ENCODE data around the gene KLHL14.
"Not testable (repeated sequence)": the region's sequence is repeated elsewhere in the genome, so short reads cannot be mapped to it uniquely, and the experiment has no call there.

Gene KLHL14

GRCh38 chr18:32714571-32715148 lies 58.2 kb downstream of the KLHL14 start:
- peak; percentile 66 for DNase-seq

DNA sequence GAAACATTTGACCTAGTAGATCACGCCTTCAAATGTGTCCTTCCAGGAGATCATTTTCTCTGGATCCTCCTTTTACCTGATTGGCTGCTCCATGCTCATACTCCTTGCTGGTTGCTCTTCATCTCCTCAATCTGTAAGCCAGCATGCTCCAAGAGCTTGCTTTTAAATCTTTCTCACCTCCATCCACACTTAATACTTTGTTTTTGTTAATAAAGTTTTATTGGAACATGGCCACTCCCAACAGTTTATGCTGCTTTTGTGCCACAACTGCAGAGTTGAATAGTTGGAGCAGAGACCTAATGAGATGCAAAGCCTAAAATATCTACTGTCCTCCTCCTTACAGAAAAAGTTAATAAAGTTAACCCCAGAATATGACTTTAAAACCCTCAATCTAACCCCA lies 60.0 kb downstream of the KLHL14 start:
- DNase-seq = no peak

DNA sequence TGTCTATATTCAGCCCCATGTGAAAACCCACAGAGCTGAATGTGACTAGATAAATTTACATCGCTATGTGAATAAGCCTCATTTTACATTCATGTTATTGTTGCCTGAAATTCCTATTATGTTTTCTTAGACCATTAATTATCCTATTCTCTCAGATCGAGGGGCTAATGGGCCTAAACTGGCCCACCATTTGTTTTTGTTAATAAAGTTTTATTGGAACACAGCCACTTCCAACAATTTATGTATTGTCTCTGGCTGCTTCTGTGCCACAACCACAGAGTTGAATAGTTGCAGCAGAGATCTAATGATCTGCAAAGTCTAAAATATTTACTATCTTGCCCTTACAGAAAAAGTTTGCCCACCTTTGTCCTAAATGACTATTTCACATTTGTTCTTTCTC lies 61.0 kb downstream of the KLHL14 start:
- DNase-seq = no peak

- DNase-seq = no peak
These were observed 65.2 kb downstream of the KLHL14 start for GRCh38 chr18:32707586-32707985.

DNA sequence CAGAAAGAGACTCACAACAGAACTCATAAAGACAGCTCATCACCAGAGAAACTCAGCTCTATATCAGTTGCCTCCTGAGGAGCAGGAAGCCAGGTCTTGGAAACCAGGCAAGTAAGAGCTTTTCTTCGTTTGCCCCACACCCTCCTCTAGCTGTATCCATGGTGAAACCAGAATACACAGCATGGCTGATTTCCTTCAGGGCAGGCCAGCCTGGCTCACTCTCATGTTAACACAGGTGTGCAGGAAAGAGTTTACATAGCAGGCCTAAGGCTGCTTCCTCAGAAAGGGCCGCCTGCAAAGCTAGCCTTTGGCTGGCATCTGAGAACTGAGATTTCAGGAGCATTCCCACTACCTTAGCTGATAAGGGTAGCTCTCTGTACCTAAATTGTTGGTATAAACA lies 65.7 kb downstream of the KLHL14 start:
- DNase-seq = no peak

DNA sequence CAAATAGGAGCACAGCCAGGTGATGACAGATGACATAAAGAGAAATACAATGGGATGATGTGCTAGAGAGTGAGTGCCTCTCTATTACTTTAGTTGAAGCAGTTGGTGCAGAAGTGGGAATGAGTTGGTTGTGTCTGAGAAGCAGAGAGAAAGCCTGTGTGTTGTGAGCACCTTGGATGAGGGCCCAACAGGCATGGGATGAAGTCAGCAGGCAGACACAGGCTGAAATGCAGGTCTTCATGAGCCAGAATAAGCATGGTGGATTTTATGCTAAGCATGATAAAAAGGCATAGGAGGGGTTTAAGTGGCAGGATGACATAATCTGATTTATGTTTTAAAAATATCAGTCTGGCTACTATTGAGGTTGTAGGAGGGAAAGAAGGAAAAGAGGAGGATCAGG lies 71.5 kb downstream of the KLHL14 start:
- DNase-seq = no peak

GRCh38 chr18:32698153-32698552 lies 74.7 kb downstream of the KLHL14 start:
- no peak for DNase-seq

DNA sequence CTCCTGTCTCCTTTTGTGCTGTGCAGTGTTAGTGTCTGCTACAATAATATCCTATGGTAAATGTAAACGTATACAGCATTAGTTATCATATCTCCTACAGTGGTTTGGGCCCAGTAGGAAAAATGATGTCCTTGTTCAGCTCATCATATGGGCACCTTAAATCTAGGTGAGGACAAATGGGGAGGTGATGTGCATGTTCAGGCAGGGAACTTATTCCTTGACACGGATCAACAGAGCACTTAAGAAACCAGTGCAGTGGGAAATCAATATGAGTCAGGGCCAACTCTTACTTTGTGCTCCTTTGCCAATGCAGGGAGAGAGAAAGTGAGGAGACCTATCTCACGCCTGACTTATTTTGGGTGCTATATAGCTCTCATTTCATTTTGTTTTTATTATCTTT lies 76.4 kb downstream of the KLHL14 start:
- no peak for DNase-seq

GRCh38 chr18:32695534-32695933 lies 77.3 kb downstream of the KLHL14 start:
- no peak for DNase-seq

DNA sequence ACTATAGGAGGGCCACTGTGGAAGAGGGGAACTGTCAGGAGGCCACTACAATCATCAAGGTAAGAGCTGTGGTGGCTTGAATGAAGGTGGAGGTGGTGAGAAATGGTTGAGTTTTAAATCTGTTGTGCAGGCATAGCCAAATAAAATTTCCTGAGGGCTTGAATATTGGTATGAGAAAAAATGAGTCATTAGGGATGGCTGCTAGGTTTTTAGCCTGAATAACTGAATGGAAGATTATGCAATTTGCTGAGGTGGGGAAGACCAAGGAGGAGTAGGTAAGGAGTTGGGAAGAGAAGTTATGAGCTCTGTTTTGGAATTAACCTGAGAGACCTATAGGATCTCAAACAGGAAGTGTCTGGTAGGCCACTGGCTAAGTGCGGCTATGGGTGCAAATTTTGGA lies 84.0 kb downstream of the KLHL14 start:
- DNase-seq = no peak

- DNase-seq = no peak
These were observed 87.9 kb downstream of the KLHL14 start for GRCh38 chr18:32684940-32685339.

- DNase-seq = no peak
These were observed 88.7 kb downstream of the KLHL14 start for GRCh38 chr18:32684096-32684495.

GRCh38 chr18:32683044-32683443 lies 89.8 kb downstream of the KLHL14 start:
- no peak for DNase-seq

DNA sequence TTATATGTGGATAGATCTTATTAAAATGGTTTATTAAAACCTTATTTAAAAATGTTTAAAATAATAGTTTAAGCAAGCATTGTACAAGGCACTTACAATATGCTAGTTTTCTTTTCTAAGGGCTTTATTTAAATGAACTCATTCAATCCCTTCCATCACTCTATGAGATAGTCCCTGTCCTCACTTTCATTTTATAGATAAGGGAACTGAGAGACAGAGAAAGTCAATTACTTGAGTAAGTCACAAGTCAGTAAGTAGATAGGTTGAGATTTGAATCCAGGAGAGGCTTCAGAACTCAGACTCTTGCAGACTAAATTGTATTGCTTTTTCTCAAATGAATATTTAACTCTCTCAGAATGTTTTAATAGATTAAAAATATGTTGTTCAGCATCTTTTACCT lies 95.2 kb downstream of the KLHL14 start:
- no peak for DNase-seq

- no peak for DNase-seq
These were observed 98.3 kb downstream of the KLHL14 start for GRCh38 chr18:32674491-32674890.

- DNase-seq = no peak
These were observed 100.4 kb downstream of the KLHL14 start for GRCh38 chr18:32672398-32672797.

DNA sequence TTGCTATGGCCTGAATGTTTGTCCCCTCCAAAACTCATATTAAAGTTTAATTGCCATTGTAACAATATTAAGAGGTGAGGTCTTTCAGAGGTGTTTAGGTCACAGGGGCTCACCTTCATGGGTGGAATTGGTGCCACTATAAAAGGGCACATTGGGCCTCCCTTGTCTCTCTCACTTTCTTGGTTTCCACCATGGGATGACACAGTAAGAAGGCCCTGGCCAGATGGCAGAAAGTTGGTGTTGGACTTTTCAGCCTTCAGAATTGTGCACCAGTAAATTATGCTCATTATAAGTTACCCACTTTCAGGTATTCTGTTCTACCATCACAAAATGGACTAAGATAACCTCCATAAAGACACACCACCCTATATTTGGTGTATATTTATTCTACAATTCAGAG lies 102.1 kb downstream of the KLHL14 start:
- DNase-seq = no peak

- DNase-seq = no peak
These were observed 103.2 kb downstream of the KLHL14 start for GRCh38 chr18:32669549-32670165.

DNA sequence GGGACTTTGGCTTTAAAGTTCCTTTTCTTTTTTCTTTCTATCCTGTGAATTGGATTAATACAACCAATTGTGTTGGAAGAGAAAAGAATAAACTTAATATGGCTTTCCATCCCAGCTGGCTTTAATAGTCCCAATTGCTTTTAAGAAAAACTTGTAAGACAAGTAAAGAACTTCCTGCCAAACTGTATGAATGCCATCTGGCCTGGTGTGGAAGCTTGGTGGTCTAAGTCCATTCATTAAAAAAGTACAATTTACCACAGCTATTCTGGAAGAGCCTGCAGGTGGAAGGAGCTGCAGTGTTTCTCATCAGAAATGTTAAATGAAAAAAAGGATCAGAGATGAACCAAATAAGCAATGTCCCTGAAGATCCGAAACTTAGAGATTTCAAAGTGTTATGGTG lies 103.9 kb downstream of the KLHL14 start:
- DNase-seq = no peak

DNA sequence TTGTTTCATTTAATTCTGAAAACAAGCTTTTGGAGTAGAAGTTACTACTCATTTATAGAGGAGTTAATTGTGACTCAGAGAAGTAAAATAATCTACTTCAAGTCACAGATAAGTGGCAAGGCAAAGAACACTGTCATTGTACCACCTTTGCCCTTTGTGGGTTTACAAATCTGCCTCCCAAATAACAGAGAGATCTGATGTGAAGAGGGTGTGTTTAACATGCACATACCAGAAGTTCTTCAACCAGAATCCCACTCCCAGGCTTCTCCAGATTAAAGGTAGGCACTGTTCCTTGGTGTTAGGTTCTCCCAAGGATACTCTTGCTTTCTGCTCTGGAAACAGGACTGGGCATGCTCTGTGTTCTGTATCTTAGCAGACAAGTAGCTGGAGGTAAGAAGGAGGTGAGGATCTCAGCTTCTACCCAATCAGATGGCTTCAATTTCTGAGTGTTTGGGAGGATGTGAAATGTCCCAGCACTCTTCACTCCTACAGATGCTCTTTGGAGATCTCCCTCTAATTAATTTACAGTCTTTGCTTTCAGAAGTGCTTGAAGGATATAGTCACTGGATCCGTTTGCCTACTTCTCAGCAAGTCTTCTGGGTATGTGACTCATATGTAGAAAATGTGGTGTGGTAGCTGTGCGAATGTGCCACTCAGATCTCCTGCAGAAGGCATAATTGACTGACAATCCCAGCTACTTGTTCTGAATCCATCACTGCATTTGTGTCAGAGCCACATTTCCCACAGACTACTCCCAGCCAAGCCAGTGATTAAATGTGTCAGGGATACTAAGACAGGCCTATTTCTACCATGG lies 111.1 kb downstream of the KLHL14 start:
- peak; percentile 17 for DNase-seq

DNA sequence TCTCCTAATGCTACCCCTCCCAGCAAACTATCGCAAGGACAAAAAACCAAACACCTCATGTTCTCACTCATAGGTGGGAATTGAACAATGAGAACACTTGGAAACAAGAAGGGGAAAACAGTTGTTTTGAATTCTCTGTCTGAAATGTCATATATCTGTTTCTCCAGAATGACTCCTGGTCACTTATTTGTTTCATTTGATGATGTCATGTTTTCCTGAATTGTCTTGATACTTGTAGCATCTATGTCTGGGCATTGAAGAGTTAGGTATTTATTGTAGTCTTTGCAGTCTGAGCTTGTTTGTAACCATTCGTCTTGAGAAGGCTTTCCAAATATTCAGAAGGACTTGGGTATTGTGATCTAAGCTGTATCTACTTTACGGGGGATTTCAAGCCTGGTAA lies 118.3 kb downstream of the KLHL14 start:
- not testable (repeated sequence) for DNase-seq

GRCh38 chr18:32637659-32638058 lies 135.2 kb downstream of the KLHL14 start:
- DNase-seq = not testable (repeated sequence)

- no peak for DNase-seq
These were observed 135.6 kb downstream of the KLHL14 start for GRCh38 chr18:32637226-32637625.

- no peak for DNase-seq
These were observed 137.9 kb downstream of the KLHL14 start for GRCh38 chr18:32634876-32635431.

Data from fibroblast of skin of right quadriceps (primary cell).